ENCODE data around the gene NUP160.
"Not testable (repeated sequence)": the region's sequence is repeated elsewhere in the genome, so short reads cannot be mapped to it uniquely, and the experiment has no call there.

The NUP160 gene

GRCh38 chr11:47860536-47860935 is 12.4 kb upstream of the NUP160 start:
- no peak for DNase-seq

GRCh38 chr11:47857892-47858543 is 9.9 kb upstream of the NUP160 start:
- DNase-seq = peak; percentile 9

- no peak for DNase-seq
Measured at GRCh38 chr11:47857485-47857884, 9.3 kb upstream of the NUP160 start.

- DNase-seq = no peak
Measured at GRCh38 chr11:47856186-47856585, 8.0 kb upstream of the NUP160 start.

GRCh38 chr11:47854667-47855066 is 6.5 kb upstream of the NUP160 start:
- DNase-seq = no peak

- DNase-seq = no peak
Measured at GRCh38 chr11:47852053-47852452, 3.9 kb upstream of the NUP160 start.

GRCh38 chr11:47850337-47850736 is 2.2 kb upstream of the NUP160 start:
- DNase-seq = no peak

- DNase-seq = no peak
Measured at GRCh38 chr11:47848700-47849155, 578 bp upstream of the NUP160 start.

GRCh38 chr11:47847537-47847891 is 636 bp downstream of the NUP160 start:
- no peak for DNase-seq

- DNase-seq = no peak
Measured at GRCh38 chr11:47846998-47847397, 1.2 kb downstream of the NUP160 start.

- no peak for DNase-seq
Measured at GRCh38 chr11:47843361-47844055, 4.6 kb downstream of the NUP160 start.

- DNase-seq = no peak
Measured at GRCh38 chr11:47842749-47843148, 5.4 kb downstream of the NUP160 start.

GRCh38 chr11:47837929-47838328 is 10.2 kb downstream of the NUP160 start:
- DNase-seq = no peak

- no peak for DNase-seq
Measured at GRCh38 chr11:47837292-47837691, 10.9 kb downstream of the NUP160 start.

GRCh38 chr11:47830013-47830412 is 18.1 kb downstream of the NUP160 start:
- not testable (repeated sequence) for DNase-seq

- DNase-seq = no peak
Measured at GRCh38 chr11:47828284-47828683, 19.9 kb downstream of the NUP160 start.

- not testable (repeated sequence) for DNase-seq
Measured at GRCh38 chr11:47822664-47823063, 25.5 kb downstream of the NUP160 start.

- no peak for DNase-seq
Measured at GRCh38 chr11:47819743-47820142, 28.4 kb downstream of the NUP160 start.

GRCh38 chr11:47800759-47801158 is 47.4 kb downstream of the NUP160 start:
- no peak for DNase-seq

- no peak for DNase-seq
Measured at GRCh38 chr11:47797633-47798032, 50.5 kb downstream of the NUP160 start.

GRCh38 chr11:47791774-47792430 is 56.2 kb downstream of the NUP160 start:
- DNase-seq = no peak

GRCh38 chr11:47790017-47790416 is 58.1 kb downstream of the NUP160 start:
- DNase-seq = not testable (repeated sequence)

- no peak for DNase-seq
Measured at GRCh38 chr11:47788181-47788580, 60.0 kb downstream of the NUP160 start.

GRCh38 chr11:47786373-47786772 is 61.8 kb downstream of the NUP160 start:
- DNase-seq = no peak

Data from GOT3 (cell line).